Measurements from ENCODE around the gene RAPGEF6. TPM values are rescaled to one million over a fixed set of nuclear protein-coding genes. Genes with fewer than 3 reads are reported as not detected.

The RAPGEF6 gene
- polyA plus RNA-seq, 3 donors from 2014 or later: 9.7 to 17.5 (median 14.5) TPM

DNA sequence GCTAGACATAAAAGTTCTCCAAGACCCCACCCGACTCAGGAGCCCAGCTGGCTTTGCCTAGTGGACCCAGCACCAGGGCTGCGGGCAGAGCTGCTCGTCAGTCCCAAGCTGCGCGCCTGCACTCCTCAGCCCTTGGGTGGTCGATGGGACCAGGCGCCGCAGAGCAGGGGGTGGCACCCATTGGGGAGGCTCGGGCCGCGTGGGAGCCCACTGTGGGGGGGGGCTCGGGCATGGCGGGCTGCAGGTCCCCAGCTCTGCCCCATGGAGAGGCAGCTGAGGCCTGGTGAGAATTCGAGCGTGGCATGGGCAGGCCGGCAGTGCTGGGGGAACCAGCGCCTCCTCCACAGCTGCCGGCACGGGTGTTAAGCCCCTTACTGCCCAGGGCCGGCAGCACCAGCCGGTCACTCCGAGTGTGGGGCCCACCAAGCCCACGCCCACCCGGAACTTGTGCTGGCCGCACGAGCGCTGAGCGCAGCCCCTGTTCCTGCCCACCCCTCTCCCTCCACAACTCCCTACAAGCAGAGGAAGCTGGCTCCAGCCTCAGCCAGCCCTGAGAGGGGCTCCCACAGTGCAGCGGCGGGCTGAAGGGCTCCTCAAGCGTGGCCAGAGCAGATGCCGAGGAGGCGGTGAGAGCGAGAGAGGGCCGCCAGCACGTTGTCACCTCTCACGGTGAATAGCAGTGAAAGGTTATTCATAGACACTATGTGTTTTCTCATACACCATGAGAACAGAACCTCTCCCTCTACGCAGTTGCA, 54.9 kb downstream of the RAPGEF6 start:
- Mint-ChIP-seq H3K36me3 (peaks cover 5 to 29% (median 8%) of the 10 kb centered on the region in 3 donors), H3K9me3 (no peaks in the 10 kb centered on the region), H3K4me1 (peaks cover 28 to 43% of the 10 kb centered on the region in 2 donors), H3K27me3 (ENCODE audit: low read depth in 3 of 3) (peaks cover 0 to 2% (median 0%) of the 10 kb centered on the region in 3 donors), H3K27ac (no peak overlapping the region), H3K4me3 (no peak overlapping the region)
- DNase-seq: no peak

DNA sequence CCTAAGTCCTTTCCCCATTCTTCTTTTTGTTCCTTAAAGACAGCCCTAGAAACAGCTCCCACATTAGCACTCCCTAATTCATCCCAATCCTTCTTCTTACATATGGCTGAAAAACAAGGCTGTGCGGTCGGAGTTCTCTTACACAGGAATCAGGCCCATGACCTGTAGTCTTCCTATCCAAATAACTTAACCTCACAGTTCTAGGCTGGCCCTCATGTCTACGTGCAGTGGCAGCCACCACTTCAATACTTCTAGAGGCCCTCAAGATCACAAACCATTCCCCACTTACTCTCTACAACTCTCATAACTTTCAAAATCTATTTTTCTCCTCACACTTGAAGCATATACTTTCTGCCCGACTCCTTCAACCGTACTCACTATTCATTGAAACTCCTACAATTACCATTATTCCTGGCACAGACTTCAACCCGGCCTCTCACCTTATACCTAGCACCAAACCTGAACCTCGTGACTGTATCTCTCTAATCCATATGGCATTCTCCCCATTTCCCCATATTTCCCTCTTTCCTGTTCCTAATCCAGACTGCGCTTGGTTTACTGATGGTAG, 59.3 kb downstream of the RAPGEF6 start:
- H3K36me3 Mint-ChIP-seq: peaks cover 5 to 20% (median 6%) of the 10 kb centered on the region in 3 donors
- DNase-seq: no peak
- H3K4me1 Mint-ChIP-seq: peaks cover 13 to 35% of the 10 kb centered on the region in 2 donors
- H3K27ac Mint-ChIP-seq: no peak overlapping the region
- H3K27me3 Mint-ChIP-seq (ENCODE audit: low read depth in 3 of 3): peaks cover 0 to 2% (median 0%) of the 10 kb centered on the region in 3 donors
- no peaks in the 10 kb centered on the region for H3K9me3 Mint-ChIP-seq
- H3K4me3 Mint-ChIP-seq: no peak overlapping the region

DNA sequence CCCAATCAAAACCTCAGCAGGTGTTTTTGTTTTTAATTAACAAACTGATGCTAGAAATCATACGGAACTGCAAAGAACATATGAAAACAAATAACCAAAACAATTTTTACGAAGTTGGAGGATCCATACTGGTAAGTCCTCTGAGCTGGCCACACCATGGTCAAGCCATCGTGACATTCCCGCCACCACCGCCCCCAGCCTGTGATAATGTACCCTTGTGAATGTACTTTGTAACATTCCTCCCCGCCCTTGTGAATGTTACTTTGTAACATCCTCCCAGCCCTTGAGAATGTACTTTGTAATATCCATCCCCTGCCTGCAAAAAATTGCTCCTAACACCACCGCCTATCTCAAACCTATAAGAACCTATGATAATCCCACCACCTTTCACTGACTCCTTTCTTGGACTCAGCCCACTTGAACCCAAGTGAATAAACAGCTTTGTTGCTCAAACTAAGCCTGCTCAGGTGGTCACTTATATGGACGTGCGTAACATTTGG, 63.3 kb downstream of the RAPGEF6 start:
- no peak overlapping the region for H3K4me3 Mint-ChIP-seq
- peaks cover 0 to 5% (median 0%) of the 10 kb centered on the region in 3 donors for H3K36me3 Mint-ChIP-seq
- H3K4me1 Mint-ChIP-seq: peaks cover 9 to 37% of the 10 kb centered on the region in 2 donors
- no peaks in the 10 kb centered on the region for H3K27me3 Mint-ChIP-seq (ENCODE audit: low read depth in 3 of 3)
- H3K9me3 Mint-ChIP-seq: no peaks in the 10 kb centered on the region
- no peak overlapping the region for H3K27ac Mint-ChIP-seq
- DNase-seq: no peak

DNA sequence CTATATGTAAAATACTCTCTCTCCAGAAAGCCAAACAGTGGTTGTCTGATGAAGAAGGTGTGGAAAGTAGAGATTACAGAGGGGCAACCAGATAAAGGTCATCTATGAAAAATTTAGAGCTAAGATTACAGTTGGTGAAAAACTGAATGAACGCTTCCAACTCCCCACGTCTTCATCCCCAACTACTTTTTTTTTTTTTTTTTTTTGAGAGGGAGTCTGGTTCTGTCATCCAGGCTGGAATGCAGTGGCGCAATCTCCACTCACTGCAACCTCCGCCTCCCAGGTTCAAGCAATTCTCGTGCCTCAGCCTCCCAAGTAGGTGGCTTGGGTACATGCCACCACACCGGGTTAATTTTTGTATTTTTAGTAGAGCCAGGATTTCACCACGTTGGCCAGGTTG, 64.3 kb downstream of the RAPGEF6 start:
- H3K4me3 Mint-ChIP-seq: no peak overlapping the region
- peaks cover 0 to 5% (median 0%) of the 10 kb centered on the region in 3 donors for H3K36me3 Mint-ChIP-seq
- H3K27ac Mint-ChIP-seq: no peak overlapping the region
- peaks cover 9 to 37% of the 10 kb centered on the region in 2 donors for H3K4me1 Mint-ChIP-seq
- DNase-seq: no peak
- no peaks in the 10 kb centered on the region for H3K9me3 Mint-ChIP-seq
- no peaks in the 10 kb centered on the region for H3K27me3 Mint-ChIP-seq (ENCODE audit: low read depth in 3 of 3)

DNA sequence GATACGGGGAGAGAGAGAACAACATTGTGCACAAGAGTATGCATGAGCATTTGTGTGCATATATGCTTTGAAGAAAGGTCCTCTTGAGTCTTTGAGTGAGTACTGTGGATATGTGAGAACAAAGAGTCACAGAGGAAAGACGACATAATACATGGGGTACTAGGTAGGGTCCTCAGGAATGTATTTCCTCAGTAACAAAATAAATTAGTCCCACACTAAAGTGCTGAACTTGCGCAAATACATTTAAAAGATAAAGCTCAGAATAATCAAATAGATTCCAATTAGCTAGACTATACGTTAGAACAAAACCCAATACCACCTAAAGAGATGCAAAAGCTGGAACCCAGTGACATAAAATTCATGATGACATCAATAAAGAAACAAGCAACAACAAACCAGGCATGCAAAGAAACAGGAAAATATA, 70.8 kb downstream of the RAPGEF6 start:
- no peak overlapping the region for H3K4me3 Mint-ChIP-seq
- peak overlapping the region in 1 of 6 donors; percentile 10 for H3K27ac Mint-ChIP-seq
- H3K9me3 Mint-ChIP-seq: no peaks in the 10 kb centered on the region
- H3K27me3 Mint-ChIP-seq (ENCODE audit: low read depth in 3 of 3): peaks cover 0 to 2% (median 0%) of the 10 kb centered on the region in 3 donors
- H3K36me3 Mint-ChIP-seq: peaks cover 5 to 11% (median 10%) of the 10 kb centered on the region in 3 donors
- H3K4me1 Mint-ChIP-seq: peaks cover 7 to 25% of the 10 kb centered on the region in 2 donors
- DNase-seq: no peak

DNA sequence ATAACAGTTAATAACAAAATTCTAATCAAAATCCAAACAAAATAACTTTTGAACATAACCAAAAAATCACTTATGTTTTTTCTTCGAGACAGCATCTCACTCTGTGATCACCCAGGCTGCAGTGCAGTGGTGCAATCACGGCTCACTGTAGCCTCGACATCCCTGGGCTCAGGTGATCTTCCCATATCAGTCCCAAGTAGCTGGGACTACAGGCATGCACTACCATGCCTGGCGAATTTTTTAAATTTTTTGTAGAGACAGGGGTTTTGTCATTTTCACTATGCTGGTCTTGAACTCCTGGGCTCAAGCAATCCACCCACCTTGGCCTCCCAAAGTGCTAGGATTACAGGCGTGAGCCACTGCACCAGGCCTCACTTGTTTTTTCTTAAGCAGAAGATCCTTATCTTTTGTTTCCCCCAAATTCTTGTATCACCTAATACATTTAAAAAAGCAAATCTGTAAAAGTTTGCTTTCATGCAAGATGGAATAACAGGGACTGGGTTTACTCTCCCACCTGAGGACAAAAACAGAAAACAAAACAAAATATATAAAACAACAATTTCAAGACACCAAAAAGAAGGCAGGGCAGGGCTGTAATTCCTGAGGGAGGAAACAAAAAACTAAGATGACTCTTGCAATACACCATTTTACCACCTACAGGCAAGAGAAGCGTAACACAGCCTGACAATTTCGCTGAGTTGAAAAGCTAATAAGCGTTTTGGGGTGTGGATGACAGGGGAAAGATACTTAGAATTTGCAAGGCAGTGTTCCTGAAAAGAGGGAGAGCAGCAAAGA, 71.4 kb downstream of the RAPGEF6 start:
- H3K27ac Mint-ChIP-seq: peak overlapping the region in 3 of 6 donors; percentile 10 to 70 (median 33)
- H3K27me3 Mint-ChIP-seq (ENCODE audit: low read depth in 3 of 3): peaks cover 0 to 2% (median 0%) of the 10 kb centered on the region in 3 donors
- no peaks in the 10 kb centered on the region for H3K9me3 Mint-ChIP-seq
- no peak overlapping the region for H3K4me3 Mint-ChIP-seq
- peaks cover 5 to 11% (median 10%) of the 10 kb centered on the region in 3 donors for H3K36me3 Mint-ChIP-seq
- H3K4me1 Mint-ChIP-seq: peaks cover 7 to 25% of the 10 kb centered on the region in 2 donors
- no peak for DNase-seq

DNA sequence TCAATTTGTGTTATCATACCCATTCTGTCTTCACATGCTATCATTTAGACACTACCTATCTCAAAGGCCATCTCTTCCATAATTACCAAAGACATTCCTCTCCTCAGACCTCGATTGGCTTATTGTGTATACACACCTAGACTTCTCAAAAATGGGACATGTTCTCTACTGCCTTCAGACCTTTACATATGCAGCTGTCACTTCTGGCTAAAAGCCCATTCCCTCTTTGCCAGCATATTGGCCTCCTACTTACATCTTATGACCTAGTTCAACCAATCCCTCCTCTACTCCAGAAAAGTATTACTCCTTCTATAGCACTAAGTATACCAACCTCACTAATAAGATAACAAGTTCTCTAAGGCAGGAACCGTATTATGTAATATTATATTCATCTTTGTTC, 84.4 kb downstream of the RAPGEF6 start:
- Mint-ChIP-seq H3K27me3 (ENCODE audit: low read depth in 3 of 3) (peaks cover 0 to 4% (median 2%) of the 10 kb centered on the region in 3 donors), H3K36me3 (peaks cover 9 to 12% (median 11%) of the 10 kb centered on the region in 3 donors), H3K4me3 (no peak overlapping the region), H3K4me1 (peaks cover 57% of the 10 kb centered on the region in 2 donors), H3K9me3 (no peaks in the 10 kb centered on the region), H3K27ac (peak overlapping the region; percentile 31 to 81 (median 63))
- no peak for DNase-seq

DNA sequence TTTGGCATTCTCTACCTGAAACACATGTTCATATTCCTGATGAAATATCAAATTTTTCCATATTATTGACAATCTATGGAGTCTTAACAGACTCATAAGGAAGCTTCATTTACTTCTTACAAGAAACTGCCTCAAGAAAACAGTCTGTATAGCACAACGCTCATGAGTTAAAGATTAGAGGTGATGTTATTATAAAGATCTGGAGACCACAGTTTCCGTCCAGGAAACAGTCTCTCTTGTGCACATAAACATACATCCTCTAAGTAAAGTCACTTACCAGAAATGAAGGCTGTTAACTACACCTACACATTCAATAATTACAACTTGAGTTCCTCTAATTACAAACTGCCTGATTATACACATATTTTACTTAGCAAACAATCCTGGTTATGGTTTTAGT, 86.9 kb downstream of the RAPGEF6 start:
- Mint-ChIP-seq H3K36me3 (peaks cover 11 to 16% (median 12%) of the 10 kb centered on the region in 3 donors), H3K9me3 (no peaks in the 10 kb centered on the region), H3K27me3 (ENCODE audit: low read depth in 3 of 3) (peaks cover 0 to 2% (median 0%) of the 10 kb centered on the region in 3 donors), H3K4me1 (peaks cover 71 to 80% of the 10 kb centered on the region in 2 donors), H3K27ac (peak overlapping the region; percentile 92 to 96 (median 93)), H3K4me3 (peak overlapping the region; percentile 90 to 97 (median 91))
- DNase-seq: peak; percentile 23 to 42 (median 38)

DNA sequence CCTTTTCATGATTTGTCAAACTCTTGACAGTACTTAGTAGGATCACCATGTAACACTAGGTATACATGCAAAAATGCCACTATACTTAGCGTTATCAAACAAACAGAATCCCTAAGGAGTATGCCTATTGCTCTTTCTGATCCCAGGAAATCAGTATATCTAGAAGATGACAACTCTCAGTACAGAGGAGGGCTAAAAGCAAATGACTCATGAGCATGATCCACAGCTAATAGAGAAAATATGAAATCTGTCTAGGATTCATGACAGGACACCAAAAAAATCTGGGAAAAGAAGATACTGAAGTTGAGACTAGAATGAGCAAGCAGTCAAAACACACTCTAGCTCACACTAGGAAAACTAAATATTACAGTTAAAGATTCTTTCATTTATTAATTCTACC, 89.2 kb downstream of the RAPGEF6 start:
- Mint-ChIP-seq H3K27ac (peak overlapping the region; percentile 9 to 84 (median 54)), H3K4me1 (peaks cover 67 to 96% of the 10 kb centered on the region in 2 donors), H3K36me3 (peaks cover 12 to 33% (median 26%) of the 10 kb centered on the region in 3 donors), H3K4me3 (peak overlapping the region; percentile 46 to 77 (median 72)), H3K9me3 (no peaks in the 10 kb centered on the region), H3K27me3 (ENCODE audit: low read depth in 3 of 3) (no peaks in the 10 kb centered on the region)
- DNase-seq: no peak

DNA sequence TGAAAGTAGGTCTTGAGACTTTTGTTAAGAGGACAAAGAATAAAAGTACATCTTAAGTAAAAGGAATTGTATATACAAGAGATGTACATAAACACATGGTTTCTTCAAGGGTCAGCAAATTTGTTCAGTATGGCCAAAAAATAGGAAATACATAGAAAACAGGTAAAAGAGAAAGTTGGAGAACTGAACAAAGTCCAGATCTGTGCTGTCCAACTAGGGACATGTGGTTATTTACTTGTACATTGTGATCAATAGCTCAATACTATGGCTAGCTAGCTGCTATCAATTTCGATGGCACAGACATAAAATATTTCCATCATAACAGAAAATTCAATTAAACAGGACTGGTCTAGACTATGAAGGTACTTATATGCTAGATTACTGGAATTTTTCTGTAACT, 92.3 kb downstream of the RAPGEF6 start:
- peaks cover 12 to 37% (median 26%) of the 10 kb centered on the region in 3 donors for H3K36me3 Mint-ChIP-seq
- H3K27me3 Mint-ChIP-seq (ENCODE audit: low read depth in 3 of 3): no peaks in the 10 kb centered on the region
- DNase-seq: no peak
- H3K4me3 Mint-ChIP-seq: no peak overlapping the region
- H3K27ac Mint-ChIP-seq: peak overlapping the region in 3 of 6 donors; percentile 1 to 22 (median 9)
- H3K9me3 Mint-ChIP-seq: no peaks in the 10 kb centered on the region
- H3K4me1 Mint-ChIP-seq: peaks cover 46 to 86% of the 10 kb centered on the region in 2 donors

DNA sequence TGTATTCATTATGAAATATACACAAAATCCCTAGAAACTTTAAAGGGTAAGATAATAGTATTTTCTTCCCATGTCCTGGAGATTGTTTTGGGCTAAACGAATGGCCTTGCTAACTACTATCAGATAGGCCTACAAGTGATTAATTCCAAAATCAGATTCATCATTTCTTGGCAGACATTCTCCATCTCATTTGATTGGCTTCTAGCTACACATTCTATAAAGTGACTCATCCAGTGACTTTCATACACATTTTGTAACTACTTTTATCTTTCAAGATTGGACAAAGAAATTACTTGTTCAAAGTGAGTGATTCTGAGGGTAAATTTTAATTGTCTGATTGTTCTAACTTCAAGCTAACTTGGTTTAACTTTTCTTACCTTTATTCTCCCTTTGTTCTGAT, 93.3 kb downstream of the RAPGEF6 start:
- no peak for DNase-seq
- Mint-ChIP-seq H3K4me1 (peaks cover 42 to 83% of the 10 kb centered on the region in 2 donors), H3K4me3 (no peak overlapping the region), H3K27ac (peak overlapping the region in 1 of 6 donors; percentile 8), H3K36me3 (peaks cover 12 to 37% (median 26%) of the 10 kb centered on the region in 3 donors), H3K27me3 (ENCODE audit: low read depth in 3 of 3) (no peaks in the 10 kb centered on the region), H3K9me3 (no peaks in the 10 kb centered on the region)

DNA sequence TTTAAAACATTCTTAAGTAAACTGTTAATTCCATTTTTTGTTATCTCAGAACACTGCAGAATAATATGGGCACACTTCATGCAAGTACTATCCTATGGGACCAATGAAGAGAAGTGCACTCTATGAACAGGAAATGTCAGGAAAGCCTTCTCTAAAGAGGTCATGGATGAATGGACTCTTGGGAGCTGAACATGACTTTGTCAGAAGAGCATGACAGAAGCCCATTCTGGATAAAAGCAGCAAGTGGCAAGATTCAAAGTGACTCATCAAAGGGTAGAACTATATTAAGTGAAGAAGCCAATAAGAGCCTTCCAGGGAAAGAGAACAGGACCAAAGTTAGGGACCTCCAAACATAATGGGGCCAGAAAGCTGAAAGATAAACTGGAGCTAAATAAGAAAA, 94.0 kb downstream of the RAPGEF6 start:
- Mint-ChIP-seq H3K27me3 (ENCODE audit: low read depth in 3 of 3) (no peaks in the 10 kb centered on the region), H3K4me1 (peaks cover 48 to 86% of the 10 kb centered on the region in 2 donors), H3K27ac (peak overlapping the region in 3 of 6 donors; percentile 2 to 34 (median 23)), H3K36me3 (peaks cover 12 to 37% (median 26%) of the 10 kb centered on the region in 3 donors), H3K4me3 (no peak overlapping the region), H3K9me3 (no peaks in the 10 kb centered on the region)
- no peak for DNase-seq

DNA sequence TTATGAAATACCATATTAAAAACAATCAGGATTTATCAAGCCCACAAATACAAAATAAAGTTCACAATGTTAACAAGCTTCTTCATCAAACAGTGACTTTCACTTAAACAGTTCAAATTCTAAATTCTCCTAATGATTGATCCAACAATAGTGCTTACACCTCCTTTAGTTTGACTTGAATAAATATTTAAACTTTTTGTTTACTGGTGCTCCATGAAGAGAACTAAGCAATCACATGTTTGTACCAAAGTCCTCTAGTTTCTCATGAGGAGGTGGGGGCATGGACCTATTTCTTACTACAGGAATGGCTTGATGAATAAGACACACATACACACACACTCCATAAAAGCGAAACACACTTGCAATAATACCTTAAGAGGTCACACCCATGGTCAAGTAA, 95.8 kb downstream of the RAPGEF6 start:
- Mint-ChIP-seq H3K9me3 (no peaks in the 10 kb centered on the region), H3K4me1 (peaks cover 42 to 86% of the 10 kb centered on the region in 2 donors), H3K36me3 (peaks cover 5 to 28% (median 23%) of the 10 kb centered on the region in 3 donors), H3K27me3 (ENCODE audit: low read depth in 3 of 3) (no peaks in the 10 kb centered on the region), H3K4me3 (no peak overlapping the region), H3K27ac (no peak overlapping the region)
- no peak for DNase-seq

All from immature natural killer cell (primary cell).